ENCODE results near the gene ENPP7.

The ENPP7 gene

DNA sequence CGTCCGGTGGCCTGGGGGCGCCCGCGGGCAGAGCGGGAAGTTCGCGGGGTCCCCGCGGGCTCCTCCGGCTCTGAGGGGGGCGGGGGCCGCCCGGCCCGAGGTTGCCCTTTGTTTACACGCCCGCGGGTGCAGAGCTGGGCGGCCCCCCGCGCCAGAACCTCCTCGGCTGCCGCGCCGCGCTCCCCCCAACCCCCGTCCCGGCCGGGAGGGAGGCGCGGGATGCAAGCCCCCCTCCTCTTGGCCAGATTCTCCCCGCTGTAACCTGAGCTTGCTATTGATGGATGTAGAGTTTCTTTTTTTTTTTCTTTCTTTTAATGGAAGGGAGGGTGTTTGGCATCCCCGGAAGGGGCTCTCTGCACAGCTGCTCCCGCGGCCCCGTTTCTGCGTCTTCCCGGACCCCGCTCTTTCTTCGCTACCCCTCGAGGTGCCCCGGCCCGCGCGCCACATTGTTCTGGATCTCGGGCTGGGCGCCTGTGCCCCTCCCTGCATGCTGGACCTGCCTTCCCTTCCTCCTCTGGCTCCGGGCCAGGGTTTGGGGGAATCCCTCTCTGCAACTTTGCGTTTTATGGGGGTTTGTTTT is 47.9 kb downstream of the ENPP7 start:
- DNase-seq (ENCODE audit: low read depth) = no peak

DNA sequence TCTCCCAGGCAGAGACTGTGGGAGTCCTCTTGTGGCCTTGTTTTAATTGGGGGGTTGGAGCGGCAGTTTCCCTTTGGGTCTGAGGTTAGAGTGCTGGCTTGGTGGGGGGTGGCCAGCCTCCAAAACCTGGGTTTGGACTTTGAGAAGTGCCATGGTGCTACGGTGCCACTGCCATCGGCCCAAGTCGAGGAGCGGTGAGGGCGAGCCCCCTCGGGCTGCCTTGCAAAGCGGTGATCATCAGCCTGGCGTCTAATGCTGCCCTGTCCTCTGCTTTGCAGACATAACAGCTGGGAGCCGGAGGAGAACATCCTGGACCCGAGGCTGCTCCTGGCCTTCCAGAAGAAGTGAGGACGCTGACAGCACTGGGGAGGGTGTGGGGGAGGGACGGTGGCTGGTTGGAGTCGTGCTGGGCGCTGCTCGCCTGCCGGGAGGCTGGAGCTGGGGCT is 48.4 kb downstream of the ENPP7 start:
- DNase-seq (ENCODE audit: low read depth) = no peak

DNA sequence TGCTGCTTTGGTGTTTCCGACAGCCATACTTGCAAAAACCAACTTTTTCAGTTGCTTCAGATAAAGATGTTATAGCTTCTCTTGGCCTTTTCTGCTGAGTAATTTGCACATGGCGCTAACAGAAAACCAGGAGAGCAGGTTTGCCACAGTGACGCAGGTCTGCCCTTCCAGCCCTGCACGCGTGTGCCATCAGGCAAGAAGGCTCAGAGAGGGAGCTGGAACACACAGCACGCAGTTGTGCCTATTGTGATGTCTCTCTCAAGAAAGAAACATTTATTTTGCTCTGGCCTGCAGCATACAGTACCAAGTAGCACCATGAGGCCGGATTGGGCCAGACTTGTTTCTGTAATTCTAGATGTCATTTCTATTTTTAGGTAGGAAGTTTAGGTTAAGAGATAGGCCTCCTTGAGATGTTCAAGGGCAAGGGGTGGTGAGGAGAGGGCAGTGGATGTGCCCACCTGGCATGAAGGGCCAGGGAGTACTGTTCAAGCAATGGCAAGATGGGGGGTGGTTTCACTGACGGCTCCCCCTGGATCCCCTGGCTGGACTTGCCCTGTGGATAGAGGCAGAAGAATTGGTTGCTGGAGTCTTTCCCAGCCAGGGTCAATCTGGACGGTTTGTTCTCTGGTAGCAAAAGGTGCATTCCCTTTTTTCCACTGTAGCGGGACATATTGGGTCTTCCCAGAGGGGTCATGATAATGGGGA is 49.1 kb downstream of the ENPP7 start:
- DNase-seq (ENCODE audit: low read depth) = no peak

DNA sequence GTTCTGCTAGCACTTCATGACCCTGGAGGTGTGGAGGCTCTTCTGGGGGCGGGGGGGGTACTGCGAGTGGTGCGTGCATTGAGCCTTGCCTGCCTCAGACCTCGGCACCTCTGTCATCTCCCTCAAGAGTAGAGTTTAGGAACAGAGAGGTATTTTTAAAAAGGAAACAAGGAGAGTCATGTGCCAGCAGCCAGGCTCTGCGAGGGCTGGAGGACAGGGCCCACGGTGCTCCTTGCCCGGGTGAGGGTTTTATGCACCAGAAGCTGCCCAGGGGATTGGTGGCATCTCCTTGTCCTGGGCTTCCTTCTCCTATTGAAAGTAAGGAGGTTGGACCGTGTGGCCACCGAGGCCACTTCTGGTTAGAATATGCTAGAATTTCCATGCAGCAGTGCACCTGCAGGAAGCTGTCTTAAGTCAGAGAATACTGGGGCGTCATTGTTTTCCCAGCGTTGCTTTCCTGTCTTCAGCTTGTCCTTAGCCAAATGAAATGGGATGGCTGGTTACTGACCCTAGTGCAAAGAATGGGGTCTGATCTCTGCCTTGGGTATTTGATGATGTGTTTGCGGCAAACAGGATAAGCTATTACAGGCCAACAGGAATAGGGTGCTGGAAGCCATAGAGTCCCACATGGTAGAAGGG is 50.4 kb downstream of the ENPP7 start:
- no peak for DNase-seq (ENCODE audit: low read depth)

DNA sequence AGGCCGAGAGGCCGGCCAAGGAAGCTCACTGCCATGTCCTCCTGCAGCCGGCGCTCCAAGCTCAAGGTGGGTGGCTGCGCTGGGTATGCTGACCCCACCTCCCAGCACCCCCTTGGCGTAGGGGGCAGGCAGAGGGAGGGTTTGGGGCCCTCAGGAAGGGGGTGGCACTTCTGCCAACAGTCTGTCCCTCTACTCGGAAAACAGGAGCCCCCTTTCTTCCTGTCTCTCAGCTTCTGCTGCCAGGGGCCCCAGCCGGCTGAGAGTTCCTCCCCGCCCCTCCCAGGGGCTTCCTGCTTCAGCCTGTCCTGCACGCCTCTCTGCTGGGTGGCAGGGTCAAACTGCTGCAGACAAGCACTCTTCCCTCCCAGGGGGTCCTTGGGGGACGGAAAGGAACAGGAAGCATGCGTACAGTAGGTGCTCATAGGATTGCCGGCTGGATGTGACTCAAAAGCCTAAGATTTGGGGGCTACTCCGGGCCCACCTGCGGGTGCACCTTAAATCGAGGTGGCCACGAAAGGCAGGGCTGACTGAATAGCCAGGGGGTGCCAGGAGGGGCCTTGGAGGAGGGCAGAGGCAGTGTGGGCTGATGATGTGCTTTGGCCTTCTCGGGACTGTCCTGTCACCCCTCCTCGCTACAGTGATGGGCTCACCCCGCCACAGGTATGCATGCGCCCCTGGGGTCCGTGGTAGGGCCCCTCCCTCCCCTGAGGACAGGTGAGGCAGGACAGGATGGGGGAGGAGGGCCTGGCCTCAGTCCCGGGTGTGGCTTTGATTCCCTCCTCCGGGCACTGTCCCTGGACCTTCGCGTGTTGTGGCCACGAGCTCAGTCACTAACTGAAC is 51.2 kb downstream of the ENPP7 start:
- DNase-seq (ENCODE audit: low read depth) = no peak

DNA sequence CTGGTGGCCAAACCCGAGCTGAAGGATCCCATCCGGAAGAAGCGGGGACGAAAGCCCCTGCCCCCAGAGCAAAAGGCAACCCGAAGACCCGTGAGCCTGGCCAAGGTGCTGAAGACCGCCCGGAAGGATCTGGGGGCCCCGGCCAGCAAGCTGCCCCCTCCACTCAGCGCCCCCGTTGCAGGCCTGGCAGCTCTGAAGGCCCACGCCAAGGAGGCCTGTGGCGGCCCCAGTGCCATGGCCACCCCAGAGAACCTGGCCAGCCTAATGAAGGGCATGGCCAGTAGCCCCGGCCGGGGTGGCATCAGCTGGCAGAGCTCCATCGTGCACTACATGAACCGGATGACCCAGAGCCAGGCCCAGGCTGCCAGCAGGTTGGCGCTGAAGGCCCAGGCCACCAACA is 53.1 kb downstream of the ENPP7 start:
- no peak for DNase-seq (ENCODE audit: low read depth)

DNA sequence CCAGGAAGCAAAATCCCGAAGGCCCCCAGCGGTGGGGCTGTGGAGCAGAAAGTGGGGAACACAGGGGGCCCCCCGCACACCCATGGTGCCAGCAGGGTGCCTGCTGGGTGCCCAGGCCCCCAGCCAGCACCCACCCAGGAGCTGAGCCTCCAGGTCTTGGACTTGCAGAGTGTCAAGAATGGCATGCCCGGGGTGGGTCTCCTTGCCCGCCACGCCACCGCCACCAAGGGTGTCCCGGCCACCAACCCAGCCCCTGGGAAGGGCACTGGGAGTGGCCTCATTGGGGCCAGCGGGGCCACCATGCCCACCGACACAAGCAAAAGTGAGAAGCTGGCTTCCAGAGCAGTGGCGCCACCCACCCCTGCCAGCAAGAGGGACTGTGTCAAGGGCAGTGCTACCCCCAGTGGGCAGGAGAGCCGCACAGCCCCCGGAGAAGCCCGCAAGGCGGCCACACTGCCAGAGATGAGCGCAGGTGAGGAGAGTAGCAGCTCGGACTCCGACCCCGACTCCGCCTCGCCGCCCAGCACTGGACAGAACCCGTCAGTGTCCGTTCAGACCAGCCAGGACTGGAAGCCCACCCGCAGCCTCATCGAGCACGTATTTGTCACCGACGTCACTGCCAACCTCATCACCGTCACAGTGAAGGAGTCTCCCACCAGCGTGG is 53.7 kb downstream of the ENPP7 start:
- no peak for DNase-seq (ENCODE audit: low read depth)

DNA sequence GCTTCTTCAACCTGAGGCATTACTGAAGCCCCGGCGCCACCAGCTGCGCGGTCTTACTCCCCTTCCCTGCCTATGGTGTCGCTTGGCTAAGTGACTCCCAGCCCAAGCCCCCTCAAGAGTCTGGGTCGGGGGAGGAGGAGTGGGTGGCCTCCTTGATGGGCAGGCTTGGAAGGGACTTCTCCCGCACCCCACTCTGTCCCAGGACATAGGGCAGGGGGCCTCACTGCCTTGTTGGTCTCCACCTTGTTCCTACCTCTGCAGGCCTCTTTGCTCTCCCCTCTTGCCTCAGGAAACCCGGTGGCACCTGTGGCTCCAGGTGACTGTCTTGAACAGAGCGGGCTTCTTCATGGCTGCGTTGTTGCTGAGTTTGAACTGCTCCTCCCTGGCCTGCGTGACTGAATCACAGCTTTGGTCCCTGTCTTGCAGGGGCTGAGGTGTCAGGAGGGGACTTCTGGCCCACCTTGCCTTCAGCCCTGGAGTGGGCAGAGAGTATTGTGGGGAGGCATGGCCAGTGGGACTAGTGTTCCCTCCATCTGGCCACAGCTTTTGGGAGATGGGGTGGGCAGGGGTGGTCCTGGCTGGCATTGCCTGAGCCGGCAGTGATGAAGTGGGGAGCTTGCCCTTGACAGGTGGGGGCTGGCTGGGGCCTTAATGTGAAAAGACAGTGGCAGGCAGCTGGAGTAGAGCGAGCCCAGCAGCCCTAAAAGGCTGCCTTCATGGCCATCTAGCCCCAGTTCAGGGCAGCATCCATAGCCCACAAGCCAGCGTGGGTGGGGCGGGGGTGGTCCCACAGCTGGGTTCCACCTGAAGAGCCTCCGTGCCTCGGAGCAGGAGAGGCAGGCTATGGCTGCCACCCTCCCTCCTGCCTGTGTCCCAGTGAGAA is 54.5 kb downstream of the ENPP7 start:
- DNase-seq (ENCODE audit: low read depth) = no peak

DNA sequence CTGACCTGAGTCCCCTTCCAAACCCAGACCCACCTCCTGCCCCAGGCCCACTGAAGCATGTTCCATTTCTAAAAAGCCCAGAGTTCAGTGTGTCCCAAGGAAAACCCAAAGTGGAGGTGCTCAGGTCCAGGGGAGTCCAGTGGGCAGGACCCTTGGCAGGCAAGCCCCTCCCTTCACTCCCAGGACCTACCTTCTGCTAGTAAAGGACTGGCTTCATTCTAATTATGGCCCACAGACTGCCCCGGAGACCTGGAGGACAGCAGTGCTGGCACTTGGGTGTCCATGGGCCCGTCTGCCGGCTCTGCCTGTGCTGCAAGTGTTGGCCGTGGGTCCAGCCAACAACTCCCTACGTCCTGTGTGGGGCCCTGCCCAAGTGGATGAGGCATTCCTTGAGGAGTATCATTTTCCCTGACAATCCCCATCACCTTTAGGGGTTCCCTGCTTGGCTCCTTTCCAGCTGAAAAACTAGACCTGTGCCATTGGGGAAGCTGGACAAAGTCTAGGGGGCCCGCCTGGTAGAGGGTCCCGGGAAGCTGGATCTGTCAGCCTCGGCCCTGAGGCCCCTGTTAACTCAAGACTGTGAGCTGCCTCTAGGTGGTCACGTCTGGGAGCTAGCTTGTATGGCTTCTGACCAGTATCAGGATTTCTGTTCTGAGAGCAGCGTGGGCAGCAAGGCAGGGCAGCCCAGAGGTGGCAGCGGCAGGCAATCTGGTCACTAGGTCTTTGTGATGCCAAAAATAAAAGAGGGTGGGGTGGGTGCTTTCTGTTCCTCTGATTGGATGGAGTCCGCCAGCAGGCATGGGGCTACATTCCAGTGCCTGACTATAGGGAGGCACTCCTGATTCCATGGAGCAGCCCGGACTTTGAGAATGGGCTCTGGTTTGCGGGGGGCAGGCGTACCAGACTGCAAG is 55.4 kb downstream of the ENPP7 start:
- no peak for DNase-seq (ENCODE audit: low read depth)

DNA sequence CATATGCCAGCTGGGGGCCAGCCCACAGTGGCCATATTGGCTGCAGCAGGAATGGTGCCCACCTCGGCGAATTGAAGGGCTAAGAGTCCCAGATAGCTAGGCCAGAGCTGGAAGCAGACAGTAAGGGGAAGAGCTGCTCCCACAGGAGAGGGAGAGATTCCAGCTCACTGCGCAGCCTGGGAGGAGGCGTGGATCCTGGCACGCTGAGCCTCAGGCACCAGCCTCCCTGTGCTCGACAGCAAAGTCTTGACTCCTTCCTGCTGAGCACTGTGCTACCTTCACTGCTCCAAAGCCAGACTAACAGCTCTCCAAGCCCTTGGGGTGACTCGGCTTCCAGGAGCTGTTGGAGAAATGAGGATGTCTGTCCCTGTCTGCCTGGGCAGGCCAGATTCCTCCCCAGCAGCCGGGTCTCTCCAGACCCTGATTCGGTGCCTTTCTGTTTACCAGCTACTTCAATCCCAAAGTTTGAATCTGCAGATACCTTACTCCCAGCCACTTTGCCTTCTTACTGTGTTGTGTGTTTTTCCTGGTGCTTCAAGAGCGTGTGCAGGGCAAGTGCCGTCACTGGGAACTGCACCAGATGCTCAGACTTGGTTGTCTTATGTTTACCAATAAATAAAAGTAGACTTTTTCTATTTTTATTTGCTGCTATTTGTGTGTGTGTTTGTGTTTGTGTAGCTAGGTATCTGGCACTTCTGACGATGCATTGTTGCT is 56.3 kb downstream of the ENPP7 start:
- DNase-seq (ENCODE audit: low read depth) = no peak

DNA sequence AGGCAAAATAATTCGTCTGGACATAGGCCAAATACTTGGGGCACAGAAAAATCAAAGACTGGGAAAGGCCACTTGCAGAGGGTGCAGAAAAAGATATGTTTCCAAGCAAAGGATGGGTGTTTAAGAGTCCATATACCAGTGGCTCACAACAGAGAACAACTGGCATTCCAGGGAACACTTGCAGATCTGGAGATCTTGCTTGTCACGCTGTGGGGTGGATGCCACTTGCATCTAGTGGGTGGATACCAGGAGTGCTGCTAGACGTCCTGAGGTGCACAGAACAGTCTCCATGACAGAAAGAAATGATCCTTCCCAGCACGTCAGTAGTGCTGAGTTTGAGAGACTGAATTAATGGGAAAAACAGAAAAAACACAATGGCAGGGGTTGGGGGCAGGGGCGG is 57.7 kb downstream of the ENPP7 start:
- no peak for DNase-seq (ENCODE audit: low read depth)

DNA sequence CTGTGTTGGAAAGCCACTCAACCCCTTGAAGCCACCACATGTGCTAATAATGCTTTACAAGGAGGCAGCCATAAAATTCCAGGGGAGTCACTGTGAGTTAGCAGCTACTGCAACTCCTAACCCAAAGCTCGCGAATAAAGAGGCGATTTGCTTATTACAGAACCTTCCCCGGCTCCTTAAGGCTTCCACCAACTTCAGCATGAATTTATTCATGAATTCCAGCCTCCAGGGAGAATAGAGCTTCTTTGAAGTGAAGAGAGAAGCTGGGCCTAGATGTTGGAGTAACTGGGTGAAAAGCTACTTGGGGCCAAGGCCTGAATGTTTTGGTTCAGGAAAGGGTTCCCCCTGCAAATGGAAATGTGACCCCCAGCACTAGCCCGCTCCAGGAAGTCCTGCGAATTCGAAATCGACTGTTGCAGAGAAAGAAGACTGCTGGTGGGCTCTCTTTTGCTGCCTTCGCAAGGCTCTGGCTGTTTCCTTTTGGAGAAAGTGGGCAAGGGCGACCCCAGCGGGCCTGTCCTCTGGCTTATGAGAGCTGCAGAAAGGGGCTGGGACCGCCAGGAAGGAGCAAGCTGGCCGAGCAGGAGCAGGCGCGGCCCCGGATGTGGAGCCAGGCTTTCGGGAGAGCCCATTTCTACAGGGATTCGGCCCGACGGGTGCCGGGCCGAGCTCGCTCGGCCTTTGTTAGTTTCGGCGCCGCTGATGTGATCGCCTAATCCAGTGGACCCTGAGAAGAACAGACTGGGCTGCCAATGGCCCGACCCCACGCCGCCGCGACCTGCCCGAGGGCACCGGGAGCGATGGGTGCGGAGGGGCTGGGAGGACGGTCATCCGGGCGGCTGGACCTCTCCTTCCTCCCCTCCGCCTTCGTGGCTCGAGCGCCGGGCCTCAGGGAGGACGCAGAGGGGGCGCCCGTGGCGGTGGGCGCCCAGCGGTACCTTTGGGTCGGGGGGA is 58.5 kb downstream of the ENPP7 start:
- DNase-seq (ENCODE audit: low read depth) = no peak

DNA sequence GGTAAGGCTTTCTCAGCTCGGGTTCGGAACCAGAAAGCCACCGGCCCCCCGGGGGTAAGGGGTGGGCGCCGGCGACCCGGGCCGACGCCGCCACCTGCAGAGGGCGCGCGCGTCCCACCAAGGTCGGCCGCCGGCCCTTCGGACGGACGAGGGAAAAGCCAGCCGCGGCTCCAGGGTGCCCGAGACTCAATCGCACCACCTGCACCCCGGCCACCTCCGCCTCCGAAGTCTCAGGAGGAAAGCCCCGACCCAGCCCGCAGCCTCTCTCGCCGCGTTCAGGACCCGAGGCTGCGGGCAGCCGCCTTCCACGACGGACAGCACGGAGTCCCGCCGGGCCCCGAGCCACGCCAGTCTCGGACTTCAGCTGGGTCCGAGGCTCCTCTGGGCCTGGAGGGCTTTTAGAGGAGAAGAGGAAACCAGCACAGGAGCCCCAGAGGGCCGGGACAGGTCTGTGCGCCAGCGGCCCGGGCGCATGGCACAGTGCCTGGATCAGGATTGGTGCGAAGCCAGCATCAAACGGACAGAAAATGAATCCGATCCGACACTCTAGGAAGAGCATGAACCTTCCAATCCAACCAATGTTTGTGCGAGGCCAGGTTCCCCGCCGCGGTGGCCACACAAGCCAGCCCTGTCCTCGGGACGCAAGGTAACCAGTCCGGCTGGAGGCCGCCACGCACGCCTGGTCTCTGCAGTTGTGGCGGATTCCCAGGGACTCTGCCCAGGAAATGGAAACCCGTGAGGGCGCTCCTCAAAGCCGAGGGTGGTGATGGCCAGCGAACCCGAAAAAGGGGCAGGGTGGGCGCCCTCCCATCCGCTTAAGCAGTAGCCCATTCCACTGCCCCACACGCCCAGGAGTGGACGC is 59.4 kb downstream of the ENPP7 start:
- DNase-seq (ENCODE audit: low read depth) = no peak

DNA sequence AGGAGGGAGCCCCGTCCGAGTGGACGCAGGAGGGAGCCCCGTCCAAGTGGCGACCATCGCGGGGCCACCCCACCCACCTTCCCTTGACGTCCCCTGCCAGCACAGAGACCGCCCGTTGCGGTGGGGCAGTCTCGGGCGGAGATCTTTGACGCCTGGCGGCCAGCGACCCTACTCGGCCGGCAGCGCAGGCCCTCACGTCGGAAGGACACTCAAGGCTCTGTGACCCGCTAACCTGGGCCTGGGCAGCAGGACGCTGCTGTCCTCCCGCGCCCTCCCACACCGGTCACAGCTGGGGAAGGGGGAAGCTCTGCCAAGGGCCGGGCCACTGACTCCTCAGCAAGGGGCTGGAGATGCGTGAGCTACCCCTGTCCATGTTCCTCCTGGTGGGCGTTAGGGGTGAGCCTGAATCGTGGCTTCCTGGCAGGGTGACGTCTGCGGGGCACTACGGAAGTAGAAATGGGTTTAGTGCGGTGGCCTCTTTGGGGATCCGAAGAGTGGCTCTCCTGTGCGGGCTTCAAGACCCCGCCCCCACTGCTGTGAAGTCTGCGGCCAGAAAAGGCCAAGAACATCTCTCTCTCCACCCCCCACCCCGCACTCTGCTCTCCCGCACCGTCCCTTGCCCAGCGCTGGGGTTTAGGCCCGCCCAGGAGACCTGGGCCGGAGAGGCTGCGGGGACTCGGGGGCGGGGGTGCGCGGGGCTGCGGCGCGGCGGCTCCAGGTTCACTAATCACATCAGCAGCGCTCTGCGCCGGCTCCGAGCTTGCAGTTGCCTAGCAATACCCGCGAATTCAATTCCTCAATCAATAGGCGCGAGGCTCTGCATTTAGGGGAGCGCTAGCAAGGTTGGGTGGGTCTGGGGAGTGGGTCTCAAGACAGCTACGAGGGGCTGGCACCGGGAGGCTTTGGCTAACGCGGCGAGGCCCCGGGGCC is 60.3 kb downstream of the ENPP7 start:
- no peak for DNase-seq (ENCODE audit: low read depth)

DNA sequence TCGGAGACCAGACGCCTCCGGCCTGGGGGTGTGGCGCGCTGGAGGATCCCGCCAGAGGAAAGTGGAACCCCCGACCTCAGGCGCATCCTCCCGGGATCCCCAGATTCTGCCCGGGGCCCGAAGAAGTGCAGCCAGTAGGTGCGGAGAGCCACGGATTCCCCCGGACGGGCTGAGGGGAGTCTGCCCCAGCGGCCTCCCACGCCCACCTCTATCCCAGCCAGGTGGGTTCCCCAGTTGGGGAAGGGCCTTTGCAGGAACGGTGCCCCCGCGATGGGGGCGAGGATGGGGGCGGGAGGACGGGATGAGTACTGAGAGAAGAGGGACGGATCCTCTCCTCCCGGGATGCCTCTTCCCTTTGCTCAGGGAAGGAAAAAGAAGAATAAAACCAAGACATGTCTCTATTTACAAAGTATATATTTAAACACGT is 61.0 kb downstream of the ENPP7 start:
- no peak for DNase-seq (ENCODE audit: low read depth)
